ENCODE results near the gene NYAP2. TPM values are rescaled to one million over a fixed set of nuclear protein-coding genes. Genes with fewer than 3 reads are reported as not detected.
A peak's percentile ranks its signal among the peaks of the same experiment; 100 is the strongest.

The NYAP2 gene
- polyA plus RNA-seq, 6 donors from 2014 or later = not detected

GRCh38 chr2:225411452-225411851, 11.9 kb downstream of the NYAP2 start:
- no peak overlapping the region for H3K4me3 Mint-ChIP-seq
- no peak for ATAC-seq (ENCODE audit: low read depth in 2 of 2)
- H3K4me1 Mint-ChIP-seq = no peaks in the 10 kb centered on the region

GRCh38 chr2:225413786-225414185, 14.3 kb downstream of the NYAP2 start:
- ATAC-seq (ENCODE audit: low read depth in 2 of 2) (no peak), DNase-seq (no peak)
- Mint-ChIP-seq H3K4me3 (no peak overlapping the region), H3K9me3 (no peaks in the 10 kb centered on the region), H3K27me3 (peaks cover 0 to 14% (median 5%) of the 10 kb centered on the region in 3 donors), H3K4me1 (no peaks in the 10 kb centered on the region), H3K36me3 (no peaks in the 10 kb centered on the region), H3K27ac (no peak overlapping the region)

More at GRCh38 chr2:225411452-225411851, 11.9 kb downstream of the NYAP2 start:
- no peak for DNase-seq
- H3K36me3 Mint-ChIP-seq = no peaks in the 10 kb centered on the region
- no peak overlapping the region for H3K27ac Mint-ChIP-seq
- no peaks in the 10 kb centered on the region for H3K9me3 Mint-ChIP-seq
- H3K27me3 Mint-ChIP-seq = peaks cover 0 to 8% (median 0%) of the 10 kb centered on the region in 3 donors

GRCh38 chr2:225414902-225415301, 15.4 kb downstream of the NYAP2 start:
- Mint-ChIP-seq H3K4me3 (no peak overlapping the region), H3K9me3 (no peaks in the 10 kb centered on the region), H3K27me3 (peaks cover 0 to 14% (median 5%) of the 10 kb centered on the region in 3 donors), H3K4me1 (no peaks in the 10 kb centered on the region), H3K36me3 (no peaks in the 10 kb centered on the region), H3K27ac (no peak overlapping the region)
- DNase-seq (no peak), ATAC-seq (ENCODE audit: low read depth in 2 of 2) (no peak)

DNA sequence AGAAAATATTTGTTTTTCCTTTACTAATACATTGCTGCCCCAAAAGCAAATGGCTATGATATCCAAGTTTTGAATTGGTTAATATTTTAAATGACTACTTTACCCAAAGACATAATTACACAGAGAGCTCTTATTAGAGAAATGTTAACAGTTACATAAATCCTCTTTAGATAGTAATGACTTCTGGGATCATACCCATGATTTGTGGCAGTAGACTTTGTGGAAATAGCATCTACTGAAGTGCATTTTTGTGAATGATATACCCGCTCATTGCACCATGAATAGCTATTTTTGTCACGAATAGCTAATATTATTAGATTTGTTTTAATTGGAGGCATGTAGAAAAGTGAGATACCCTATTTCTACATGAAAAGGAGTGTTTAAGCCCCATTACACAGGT, 15.8 kb downstream of the NYAP2 start:
- Mint-ChIP-seq H3K27me3 (peaks cover 0 to 14% (median 5%) of the 10 kb centered on the region in 3 donors), H3K36me3 (no peaks in the 10 kb centered on the region), H3K4me3 (no peak overlapping the region), H3K9me3 (no peaks in the 10 kb centered on the region), H3K27ac (no peak overlapping the region), H3K4me1 (no peaks in the 10 kb centered on the region)
- no peak for DNase-seq
- no peak for ATAC-seq (ENCODE audit: low read depth in 2 of 2)

GRCh38 chr2:225415792-225416191, 16.3 kb downstream of the NYAP2 start:
- Mint-ChIP-seq H3K27me3 (peaks cover 0 to 14% (median 5%) of the 10 kb centered on the region in 3 donors), H3K27ac (no peak overlapping the region), H3K9me3 (no peaks in the 10 kb centered on the region), H3K4me3 (no peak overlapping the region), H3K36me3 (no peaks in the 10 kb centered on the region), H3K4me1 (no peaks in the 10 kb centered on the region)
- ATAC-seq (ENCODE audit: low read depth in 2 of 2) = no peak
- DNase-seq = no peak

DNA sequence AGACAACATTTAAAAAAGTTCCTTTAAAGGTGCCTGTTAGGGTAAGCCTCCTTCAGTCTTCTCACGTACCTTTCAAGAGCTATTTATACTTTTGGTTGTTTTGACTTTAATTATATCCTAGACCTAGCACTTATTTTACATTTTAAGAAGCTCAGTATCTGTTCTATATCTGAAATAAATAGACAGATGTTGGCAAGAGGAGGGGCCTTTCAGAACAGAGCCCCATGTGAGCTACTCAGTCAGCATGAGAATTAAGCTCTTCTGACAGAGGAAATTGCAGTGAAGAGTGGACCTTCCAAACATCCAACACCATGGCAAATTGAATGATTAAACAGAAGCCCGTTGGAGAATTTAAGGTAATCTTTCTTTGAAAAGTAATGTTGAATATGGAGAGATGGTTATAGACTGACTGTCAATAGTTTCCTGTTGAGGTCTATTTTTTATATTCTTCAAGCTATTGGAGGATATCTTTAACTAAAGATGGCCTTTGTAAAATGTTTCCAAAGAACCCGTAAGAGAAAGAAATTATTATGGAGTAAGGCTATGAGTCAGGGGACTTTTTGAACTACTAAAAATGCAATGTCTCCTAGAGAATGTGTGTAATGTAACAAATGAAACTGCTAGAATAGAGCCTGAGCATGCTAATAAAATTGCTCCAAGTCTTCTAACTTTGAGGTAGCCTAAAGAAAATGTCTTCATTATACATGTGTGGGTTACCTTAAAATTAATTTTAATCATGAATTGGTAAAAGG, 17.3 kb downstream of the NYAP2 start:
- no peaks in the 10 kb centered on the region for H3K4me1 Mint-ChIP-seq
- no peaks in the 10 kb centered on the region for H3K36me3 Mint-ChIP-seq
- no peak for DNase-seq
- no peak overlapping the region for H3K27ac Mint-ChIP-seq
- peaks cover 0 to 14% (median 5%) of the 10 kb centered on the region in 3 donors for H3K27me3 Mint-ChIP-seq
- no peaks in the 10 kb centered on the region for H3K9me3 Mint-ChIP-seq
- H3K4me3 Mint-ChIP-seq = no peak overlapping the region
- ATAC-seq (ENCODE audit: low read depth in 2 of 2) = no peak

- H3K27me3 Mint-ChIP-seq = peaks cover 5 to 7% (median 6%) of the 10 kb centered on the region in 3 donors
- no peaks in the 10 kb centered on the region for H3K36me3 Mint-ChIP-seq
- H3K4me1 Mint-ChIP-seq = no peaks in the 10 kb centered on the region
- no peak overlapping the region for H3K27ac Mint-ChIP-seq
- H3K4me3 Mint-ChIP-seq = no peak overlapping the region
- no peak for DNase-seq
- ATAC-seq (ENCODE audit: low read depth in 2 of 2) = no peak
- H3K9me3 Mint-ChIP-seq = no peaks in the 10 kb centered on the region
Observed at GRCh38 chr2:225419033-225419432, 19.5 kb downstream of the NYAP2 start.

DNA sequence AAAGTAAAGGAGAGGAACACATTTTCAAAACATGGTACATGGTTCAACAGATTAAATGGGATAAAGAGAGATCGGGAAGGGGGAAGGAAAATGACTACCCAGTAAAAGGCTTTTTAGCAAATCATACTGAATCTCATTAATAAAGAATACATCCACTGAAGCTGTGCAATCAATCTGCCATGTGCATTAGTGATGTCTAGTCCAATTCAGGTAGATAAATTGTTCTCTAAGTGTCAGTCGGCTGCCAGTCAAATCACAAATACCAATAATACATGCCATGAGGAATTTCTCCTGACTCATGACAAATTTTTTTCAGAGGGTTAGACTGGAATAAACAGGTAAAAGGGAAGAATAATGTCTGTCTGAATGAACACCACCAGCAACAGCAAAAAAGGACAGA, 22.6 kb downstream of the NYAP2 start:
- Mint-ChIP-seq H3K4me1 (no peaks in the 10 kb centered on the region), H3K36me3 (no peaks in the 10 kb centered on the region), H3K4me3 (no peak overlapping the region), H3K9me3 (no peaks in the 10 kb centered on the region), H3K27me3 (peaks cover 5 to 7% (median 6%) of the 10 kb centered on the region in 3 donors), H3K27ac (peak overlapping the region in 1 of 6 donors; percentile 42)
- ATAC-seq (ENCODE audit: low read depth in 2 of 2) (no peak), DNase-seq (no peak)

DNA sequence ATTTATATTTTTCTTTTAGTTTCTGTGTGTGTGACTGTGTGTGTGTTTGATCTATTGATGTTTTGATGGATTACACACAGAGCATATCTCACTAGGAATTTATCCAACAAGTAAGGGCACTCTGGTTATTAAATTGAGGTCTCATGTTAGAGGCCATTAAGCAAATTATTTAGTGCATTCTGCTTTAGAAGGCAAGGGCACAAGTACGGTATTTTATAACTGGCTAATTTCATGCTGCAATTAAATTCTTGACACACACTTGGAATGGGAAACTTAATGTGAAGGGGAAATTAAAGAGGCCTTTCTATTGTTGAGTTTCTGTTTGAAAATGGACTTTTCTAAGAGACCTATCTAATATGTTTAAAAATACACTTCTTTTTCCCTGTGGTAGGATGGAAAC, 25.8 kb downstream of the NYAP2 start:
- Mint-ChIP-seq H3K9me3 (no peaks in the 10 kb centered on the region), H3K27me3 (peaks cover 0 to 13% (median 0%) of the 10 kb centered on the region in 3 donors), H3K36me3 (no peaks in the 10 kb centered on the region), H3K27ac (no peak overlapping the region), H3K4me1 (no peaks in the 10 kb centered on the region), H3K4me3 (no peak overlapping the region)
- ATAC-seq (ENCODE audit: low read depth in 2 of 2) = no peak
- DNase-seq = no peak

- ATAC-seq (ENCODE audit: low read depth in 2 of 2) = no peak
- H3K27me3 Mint-ChIP-seq = peaks cover 0 to 7% (median 0%) of the 10 kb centered on the region in 3 donors
- no peak for DNase-seq
- no peak overlapping the region for H3K27ac Mint-ChIP-seq
- no peaks in the 10 kb centered on the region for H3K36me3 Mint-ChIP-seq
- H3K4me1 Mint-ChIP-seq = no peaks in the 10 kb centered on the region
- H3K4me3 Mint-ChIP-seq = no peak overlapping the region
- H3K9me3 Mint-ChIP-seq = no peaks in the 10 kb centered on the region
Observed at GRCh38 chr2:225428360-225428759, 28.9 kb downstream of the NYAP2 start.

DNA sequence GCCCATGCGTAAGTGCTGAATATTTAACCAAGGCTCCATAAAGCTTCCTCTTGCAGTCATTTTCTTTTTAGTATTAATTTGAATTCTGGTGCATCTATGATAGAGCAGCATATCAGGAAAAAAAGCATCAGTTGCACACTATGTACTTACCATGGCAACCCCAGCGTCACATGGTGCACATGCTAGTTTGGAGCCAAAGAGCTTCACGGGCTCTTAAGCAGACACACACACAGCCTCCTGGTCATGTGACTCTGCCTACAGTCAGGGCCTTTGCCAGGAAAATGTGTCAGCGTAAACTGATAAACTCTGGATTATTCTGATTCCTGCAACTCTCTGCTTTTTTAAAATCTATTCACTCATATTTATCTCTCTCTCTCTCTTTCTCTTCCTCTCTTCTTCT, 30.2 kb downstream of the NYAP2 start:
- Mint-ChIP-seq H3K27ac (no peak overlapping the region), H3K4me1 (no peaks in the 10 kb centered on the region), H3K9me3 (no peaks in the 10 kb centered on the region), H3K4me3 (no peak overlapping the region), H3K36me3 (no peaks in the 10 kb centered on the region), H3K27me3 (peaks cover 0 to 7% (median 0%) of the 10 kb centered on the region in 3 donors)
- DNase-seq = no peak
- ATAC-seq (ENCODE audit: low read depth in 2 of 2) = no peak

GRCh38 chr2:225431105-225431863, 31.8 kb downstream of the NYAP2 start:
- no peaks in the 10 kb centered on the region for H3K4me1 Mint-ChIP-seq
- H3K36me3 Mint-ChIP-seq = no peaks in the 10 kb centered on the region
- no peak overlapping the region for H3K4me3 Mint-ChIP-seq
- no peak overlapping the region for H3K27ac Mint-ChIP-seq
- H3K9me3 Mint-ChIP-seq = no peaks in the 10 kb centered on the region
- no peak for DNase-seq
- no peak for ATAC-seq (ENCODE audit: low read depth in 2 of 2)
- H3K27me3 Mint-ChIP-seq = peaks cover 0 to 7% (median 0%) of the 10 kb centered on the region in 3 donors

GRCh38 chr2:225434014-225434413, 34.5 kb downstream of the NYAP2 start:
- no peaks in the 10 kb centered on the region for H3K36me3 Mint-ChIP-seq
- no peak for DNase-seq
- no peak for ATAC-seq (ENCODE audit: low read depth in 2 of 2)
- H3K9me3 Mint-ChIP-seq = peaks cover 0 to 4% (median 0%) of the 10 kb centered on the region in 7 donors
- no peaks in the 10 kb centered on the region for H3K4me1 Mint-ChIP-seq
- H3K27ac Mint-ChIP-seq = no peak overlapping the region
- no peak overlapping the region for H3K4me3 Mint-ChIP-seq
- H3K27me3 Mint-ChIP-seq = peaks cover 0 to 14% (median 6%) of the 10 kb centered on the region in 3 donors

- no peaks in the 10 kb centered on the region for H3K36me3 Mint-ChIP-seq
- DNase-seq (no peak), ATAC-seq (ENCODE audit: low read depth in 2 of 2) (no peak)
- no peaks in the 10 kb centered on the region for H3K4me1 Mint-ChIP-seq
- peaks cover 0 to 9% (median 0%) of the 10 kb centered on the region in 7 donors for H3K9me3 Mint-ChIP-seq
- H3K27ac Mint-ChIP-seq = no peak overlapping the region
- H3K27me3 Mint-ChIP-seq = peaks cover 3 to 29% (median 11%) of the 10 kb centered on the region in 3 donors
- H3K4me3 Mint-ChIP-seq = no peak overlapping the region
Observed at GRCh38 chr2:225437319-225437718, 37.8 kb downstream of the NYAP2 start.
